ENCODE results near the gene CISH.

The CISH gene

GRCh38 chr3:50612970-50613846, 1.6 kb upstream of the CISH start:
- no peak for DNase-seq (ENCODE audit: low read depth)

GRCh38 chr3:50612234-50612882, 784 bp upstream of the CISH start:
- no peak for DNase-seq (ENCODE audit: low read depth)

- no peak for DNase-seq (ENCODE audit: low read depth)
Measured at GRCh38 chr3:50610992-50611463, 546 bp downstream of the CISH start.

- DNase-seq (ENCODE audit: low read depth) = no peak
Measured at GRCh38 chr3:50610181-50610971, 1.2 kb downstream of the CISH start.

GRCh38 chr3:50609763-50610085, 1.9 kb downstream of the CISH start:
- DNase-seq (ENCODE audit: low read depth) = no peak

- DNase-seq (ENCODE audit: low read depth) = no peak
Measured at GRCh38 chr3:50609071-50609762, 2.4 kb downstream of the CISH start.

- DNase-seq (ENCODE audit: low read depth) = no peak
Measured at GRCh38 chr3:50608278-50608677, 3.3 kb downstream of the CISH start.

- DNase-seq (ENCODE audit: low read depth) = no peak
Measured at GRCh38 chr3:50607271-50608091, 4.1 kb downstream of the CISH start.

GRCh38 chr3:50606596-50606995, 5.0 kb downstream of the CISH start:
- DNase-seq (ENCODE audit: low read depth) = no peak

GRCh38 chr3:50605901-50606326, 5.7 kb downstream of the CISH start:
- no peak for DNase-seq (ENCODE audit: low read depth)

GRCh38 chr3:50604628-50605588, 6.7 kb downstream of the CISH start:
- no peak for DNase-seq (ENCODE audit: low read depth)

- DNase-seq (ENCODE audit: low read depth) = no peak
Measured at GRCh38 chr3:50604110-50604621, 7.4 kb downstream of the CISH start.

- no peak for DNase-seq (ENCODE audit: low read depth)
Measured at GRCh38 chr3:50603261-50604109, 8.1 kb downstream of the CISH start.

GRCh38 chr3:50602595-50603191, 8.9 kb downstream of the CISH start:
- no peak for DNase-seq (ENCODE audit: low read depth)

- DNase-seq (ENCODE audit: low read depth) = peak; percentile 95
Measured at GRCh38 chr3:50600841-50601591, 10.6 kb downstream of the CISH start.

GRCh38 chr3:50600141-50600753, 11.3 kb downstream of the CISH start:
- DNase-seq (ENCODE audit: low read depth) = no peak

GRCh38 chr3:50599716-50600118, 11.9 kb downstream of the CISH start:
- no peak for DNase-seq (ENCODE audit: low read depth)
